ENCODE measurements around the gene MAEA. TPM values are rescaled to one million over a fixed set of nuclear protein-coding genes. Genes with fewer than 3 reads are reported as not detected.

MAEA gene
- 53.9 to 62.0 TPM (median 60.1 TPM) in 5 replicates for total RNA-seq (2022; extraction: Qiagen RNA extraction; ENCODE audit: low read depth)

DNA sequence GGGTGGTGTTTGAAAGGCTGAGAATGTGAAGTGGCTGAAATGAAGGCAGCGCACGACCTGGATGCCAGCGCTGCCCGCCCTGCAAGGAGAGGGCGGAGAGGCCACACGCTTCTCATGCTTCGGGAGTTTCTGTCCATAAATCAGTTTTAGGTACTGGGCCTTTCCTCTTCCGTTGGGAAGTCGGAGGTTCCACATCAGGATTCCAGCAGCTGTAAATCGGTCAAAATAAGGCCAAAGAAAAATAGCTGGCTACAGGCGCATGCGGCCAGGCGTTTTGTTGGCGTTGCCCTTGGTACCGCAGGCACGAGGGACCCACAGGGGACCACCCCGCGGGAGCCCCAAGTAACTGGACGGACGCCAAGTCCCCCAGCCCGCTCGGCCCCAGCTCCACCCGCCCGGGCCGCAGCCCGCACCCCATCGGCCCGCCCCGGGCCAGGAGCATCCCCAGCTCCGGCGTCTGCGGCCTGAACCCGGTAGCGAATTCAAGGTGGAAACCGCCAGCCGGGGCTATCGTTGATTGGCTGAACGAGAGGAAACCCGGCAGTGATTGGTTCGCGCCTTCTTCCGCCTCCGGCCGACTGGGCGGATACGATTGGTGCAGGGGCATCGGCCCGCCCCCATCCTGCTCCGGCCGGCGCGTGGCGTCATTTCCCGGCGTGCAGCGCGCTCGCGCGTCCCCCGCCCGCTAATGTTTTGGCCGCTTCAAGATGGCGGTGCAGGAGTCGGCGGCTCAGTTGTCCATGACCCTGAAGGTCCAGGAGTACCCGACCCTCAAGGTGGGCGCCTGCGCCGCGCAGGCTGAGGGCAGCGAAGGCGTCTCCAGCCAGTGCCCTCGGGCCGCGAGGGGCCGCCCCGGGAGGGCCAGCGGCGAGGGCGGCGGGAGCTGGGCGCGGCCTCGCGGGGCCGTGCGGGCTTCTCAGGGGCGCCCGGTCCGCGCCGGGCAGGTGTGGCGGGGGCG lies at the start of gene MAEA:
Gene MAEA, plus strand, starts transcription at position 685 of the 958 bp plus-strand sequence. Its CDS starts 23 bp downstream, at position 708.

DNA sequence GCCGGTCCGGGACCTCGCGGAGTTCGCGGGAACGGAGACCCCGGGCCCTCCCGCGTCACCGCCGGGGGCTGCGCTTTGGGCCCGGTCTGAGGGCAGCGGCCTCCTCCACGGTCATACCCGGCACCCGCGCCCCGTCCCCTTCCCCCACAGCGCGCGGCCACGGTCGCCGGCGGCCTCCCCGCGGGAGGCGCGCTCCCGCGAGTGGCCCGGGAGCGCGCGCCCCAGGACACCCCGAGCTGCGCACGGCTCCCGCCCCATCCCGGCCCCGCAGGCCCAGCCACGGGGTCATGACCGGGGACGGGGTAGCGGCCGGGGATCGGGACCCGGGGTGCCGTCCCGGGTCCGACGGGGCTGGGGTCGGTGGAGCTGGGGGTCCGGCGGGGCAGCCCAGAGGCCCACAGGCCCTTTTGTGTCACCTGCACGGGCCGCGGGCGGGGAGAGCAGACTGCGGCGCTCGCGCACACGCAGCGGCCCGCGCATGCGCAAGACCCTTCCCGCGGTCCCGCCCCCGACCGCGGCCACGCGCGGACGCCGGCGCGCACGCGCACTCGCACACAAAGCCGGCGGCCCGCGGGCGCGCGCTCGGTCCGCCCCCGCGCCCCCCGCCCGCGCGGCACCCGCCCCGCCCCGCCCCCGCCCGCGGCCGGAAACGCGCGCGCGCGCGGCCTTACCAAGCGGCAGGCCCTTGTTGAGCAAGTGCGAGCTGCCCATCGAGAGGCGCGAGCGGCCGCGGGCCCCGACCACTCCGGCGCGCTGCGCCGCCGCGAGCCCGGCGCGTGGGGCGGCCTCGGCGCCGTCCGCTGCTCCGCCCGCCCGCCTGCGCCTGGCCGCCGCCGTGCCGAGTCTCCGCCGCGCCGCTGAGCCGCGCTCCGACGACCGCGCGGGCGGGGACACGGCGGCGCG lies 41.2 kb upstream of the MAEA start, which contains the start of gene CTBP1:
Gene CTBP1, minus strand, starts transcription at position 886 of the 903 bp plus-strand sequence. CDS start 7,799 bp downstream, outside the sequence.

DNA sequence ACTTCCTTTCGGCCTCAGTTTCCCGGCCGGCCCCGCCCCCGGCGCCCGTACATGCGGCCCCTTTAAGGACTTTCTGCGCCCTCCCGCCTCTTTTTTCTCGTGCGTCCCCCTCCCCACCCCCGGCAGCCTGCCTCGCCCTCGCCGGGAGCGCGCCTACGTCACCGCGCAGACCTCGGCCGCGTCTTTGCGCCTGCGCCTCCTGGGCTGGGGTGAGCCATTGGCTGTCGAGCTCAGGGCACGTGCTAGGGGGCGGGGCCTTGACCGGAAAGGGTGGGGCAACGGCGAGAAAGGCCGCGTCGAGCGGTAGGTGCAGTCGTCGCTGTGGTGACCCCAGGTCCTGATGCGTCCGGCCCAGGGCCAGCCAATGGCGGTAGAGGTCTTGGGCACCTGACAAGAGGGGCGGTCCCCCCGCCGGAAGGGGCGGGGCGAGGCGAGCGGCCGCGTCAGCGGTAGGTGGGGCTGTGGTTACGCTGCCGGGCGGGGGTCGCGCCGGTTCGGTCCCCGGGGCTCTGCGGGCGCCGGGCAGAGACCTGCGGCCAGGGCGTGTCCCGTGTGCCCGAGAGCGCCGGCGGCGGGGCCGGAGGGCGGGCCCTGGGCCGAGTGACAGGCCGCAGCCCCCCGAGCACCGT lies 57.2 kb downstream of the MAEA start, which contains the start of gene UVSSA:
Gene UVSSA, plus strand, starts transcription at position 428 of the 629 bp plus-strand sequence. CDS start 884 bp downstream, outside the sequence.

Other genes starting within 250 kb of the MAEA start
- 1.8 to 3.5 TPM (median 2.7 TPM) in 5 replicates for gene RNF212, start 176.3 kb upstream of the MAEA start, total RNA-seq (2022; extraction: Qiagen RNA extraction; ENCODE audit: low read depth)
- gene SPON2, start 117.3 kb upstream of the MAEA start, total RNA-seq (2022; extraction: Qiagen RNA extraction; ENCODE audit: low read depth), result 0.09 to 0.80 TPM (median 0.30 TPM) in 5 replicates
- 75.9 to 88.1 TPM (median 82.0 TPM) in 5 replicates for gene CTBP1, start 40.8 kb upstream of the MAEA start, total RNA-seq (2022; extraction: Qiagen RNA extraction; ENCODE audit: low read depth)
- gene UVSSA, start 57.3 kb downstream of the MAEA start, total RNA-seq (2022; extraction: Qiagen RNA extraction; ENCODE audit: low read depth), result 3.2 to 5.3 TPM (median 4.4 TPM) in 5 replicates
- gene NKX1-1, start 116.6 kb downstream of the MAEA start, total RNA-seq (2022; extraction: Qiagen RNA extraction; ENCODE audit: low read depth), result not detected in 5 replicates

Data from A549 treated with GW870086 at 1 μM for 4 hours (cell line).